Neural cell (in vitro differentiated cells): Measurements from ENCODE around the gene YY1AP1. TPM values are rescaled to one million over a fixed set of nuclear protein-coding genes. Genes with fewer than 3 reads are reported as not detected.

Source experiments
- H2AFZ ChIP-seq: fragments of 200-600, 300-800 bp; sonication (generic), shearing (Covaris generic); 2 replicates; pipeline ENCODE4 v1.6.0; 2014; ENCODE audit warnings: low read depth, mild to moderate bottlenecking, antibody characterized with exemption, low read length, moderate library complexity
- H3F3A ChIP-seq: fragments of 200-600 bp; shearing (Covaris generic); 2 replicates; pipeline ENCODE4 v1.6.1; 2016; ENCODE audit warnings: mild to moderate bottlenecking, moderate library complexity, mixed read lengths, antibody characterized with exemption, low read length; ENCODE audit not compliant: insufficient read depth, poor library complexity, severe bottlenecking
- H3K27ac ChIP-seq: fragments of 200-600, 300-800 bp; sonication (generic), shearing (Covaris generic); 2 replicates; pipeline ENCODE4 v1.5.1; 2014; ENCODE audit warnings: mild to moderate bottlenecking, low read length, moderate library complexity
- H3K27me3 ChIP-seq: fragments of 300-800, 200-600 bp; sonication (generic), shearing (Covaris generic); 2 replicates; pipeline ENCODE4 v1.6.0; 2014; ENCODE audit warnings: mild to moderate bottlenecking, low read depth, low read length, moderate library complexity; ENCODE audit not compliant: insufficient read depth
- H3K36me3 ChIP-seq: fragments of 300-800, 200-600 bp; sonication (generic), shearing (Covaris generic); 2 replicates; pipeline ENCODE4 v1.5.1; 2014; ENCODE audit warnings: mild to moderate bottlenecking, antibody characterized with exemption, low read length, moderate library complexity; ENCODE audit not compliant: insufficient read depth
- H3K4me2 ChIP-seq: fragments of 300-800, 200-600 bp; sonication (generic), shearing (Covaris generic); 2 replicates; pipeline ENCODE4 v1.6.0; 2014; ENCODE audit warnings: mild to moderate bottlenecking, low read length
- H3K4me3 ChIP-seq: fragments of 300-800, 200-600 bp; sonication (generic), shearing (Covaris generic); 2 replicates; pipeline ENCODE4 v1.5.1; 2014; ENCODE audit warnings: mild to moderate bottlenecking, low read length, moderate library complexity
- H3K79me2 ChIP-seq: fragments of 200-600 bp; shearing (Covaris generic); replicated peaks from 2 replicates; pipeline ENCODE4 v1.6.0; 2014; ENCODE audit warnings: mild to moderate bottlenecking, low read length, moderate library complexity; ENCODE audit not compliant: insufficient read depth
- H3K9ac ChIP-seq: fragments of 300-800, 200-600 bp; sonication (generic), shearing (Covaris generic); 2 replicates; pipeline ENCODE4 v1.6.1; 2016; ENCODE audit warnings: mild to moderate bottlenecking, low read length, mixed read lengths
- H3K9me2 ChIP-seq: fragments of 200-600 bp; shearing (Covaris generic); 2 replicates; pipeline ENCODE4 v1.6.1; 2016; ENCODE audit warnings: mild to moderate bottlenecking, low read length, mixed read lengths; ENCODE audit not compliant: insufficient read depth
- H3K9me3 ChIP-seq: fragments of 200-600, 300-800 bp; sonication (generic), shearing (Covaris generic); 2 replicates; pipeline ENCODE4 v1.6.1; 2016; ENCODE audit warnings: mild to moderate bottlenecking, mixed run types, low read length, moderate library complexity, mixed read lengths
- H4K20me1 ChIP-seq: fragments of 200-600 bp; shearing (Covaris generic); 2 replicates; pipeline ENCODE4 v1.6.1; 2016; ENCODE audit warnings: mild to moderate bottlenecking, mixed run types; ENCODE audit not compliant: insufficient read depth
- EP300 ChIP-seq: fragments of 450-650 bp; conservative IDR thresholded peaks from 2 replicates; pipeline ENCODE4 v1.6.1; 2014; ENCODE audit warnings: antibody characterized with exemption, mild to moderate bottlenecking, moderate library complexity; ENCODE audit not compliant: poor library complexity, severe bottlenecking
- EZH2 ChIP-seq: fragments of 200-600, 300-800 bp; shearing (Covaris generic), sonication (generic); IDR thresholded peaks from 2 replicates; pipeline ENCODE4 v1.6.1; 2014; ENCODE audit warnings: antibody characterized with exemption, low read length, borderline replicate concordance, mild to moderate bottlenecking; ENCODE audit not compliant: insufficient read depth, poor library complexity, severe bottlenecking
- MXI1 ChIP-seq: fragments of 450-650 bp; conservative IDR thresholded peaks from 2 replicates; pipeline ENCODE4 v1.6.1; 2014; ENCODE audit warnings: antibody characterized with exemption, mild to moderate bottlenecking; ENCODE audit not compliant: poor library complexity, severe bottlenecking
- POLR2AphosphoS5 ChIP-seq: IDR thresholded peaks from 2 replicates; pipeline ENCODE4 v1.6.1; 2012
- RAD21 ChIP-seq: fragments of 450-650 bp; conservative IDR thresholded peaks from 2 replicates; pipeline ENCODE4 v1.6.1; 2014; ENCODE audit warnings: antibody characterized with exemption, mild to moderate bottlenecking, moderate library complexity
- SMC3 ChIP-seq: fragments of 450-650 bp; conservative IDR thresholded peaks from 2 replicates; pipeline ENCODE4 v1.6.1; 2014; ENCODE audit warnings: antibody characterized with exemption, mild to moderate bottlenecking, moderate library complexity; ENCODE audit not compliant: poor library complexity
- TAF1 ChIP-seq: IDR thresholded peaks from 2 replicates; pipeline ENCODE4 v1.6.1; 2012; ENCODE audit warnings: low read depth
- polyA plus RNA-seq: library from polyadenylated mRNA; depleted of rRNA; stranded (reverse); fragments of >200 nt; gene quantifications from 2 replicates; pipeline ENCODE4 v1.2.3, GENCODE V29; 2014
- TF ChIP-seq, protein P1 (sequence below): IDR thresholded peaks from 2 replicates; pipeline ENCODE4 v1.6.1; 2012; ENCODE audit warnings: borderline replicate concordance
- TF ChIP-seq, protein P2 (sequence below): fragments of 450-650 bp; IDR thresholded peaks from 2 replicates; pipeline ENCODE4 v1.5.1; 2014; ENCODE audit warnings: antibody characterized with exemption, mild to moderate bottlenecking, moderate library complexity; ENCODE audit not compliant: poor library complexity, severe bottlenecking

The YY1AP1 gene
- polyA plus RNA-seq, 1 donor from 2014 or later = 44.0 TPM

DNA sequence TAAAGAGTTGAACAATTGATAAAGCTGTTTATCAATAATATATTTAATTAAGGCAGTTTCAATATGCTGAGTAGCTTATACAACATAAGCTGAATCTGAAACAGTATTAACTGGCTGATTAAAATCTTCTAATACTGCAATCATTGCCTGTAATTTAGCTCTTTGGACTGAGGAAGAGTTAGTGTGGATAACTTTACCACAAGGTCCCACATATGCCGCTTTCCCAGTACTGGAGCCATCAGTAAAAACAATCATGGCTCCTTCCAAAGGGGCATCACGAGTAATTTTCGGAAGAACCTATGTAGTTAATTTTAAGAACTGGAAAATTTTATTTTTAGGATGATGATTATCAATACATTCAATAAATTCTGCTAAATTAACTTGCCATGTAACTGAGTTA is 7.0 kb upstream of the YY1AP1 start:
- TF ChIP-seq, protein P1, sequence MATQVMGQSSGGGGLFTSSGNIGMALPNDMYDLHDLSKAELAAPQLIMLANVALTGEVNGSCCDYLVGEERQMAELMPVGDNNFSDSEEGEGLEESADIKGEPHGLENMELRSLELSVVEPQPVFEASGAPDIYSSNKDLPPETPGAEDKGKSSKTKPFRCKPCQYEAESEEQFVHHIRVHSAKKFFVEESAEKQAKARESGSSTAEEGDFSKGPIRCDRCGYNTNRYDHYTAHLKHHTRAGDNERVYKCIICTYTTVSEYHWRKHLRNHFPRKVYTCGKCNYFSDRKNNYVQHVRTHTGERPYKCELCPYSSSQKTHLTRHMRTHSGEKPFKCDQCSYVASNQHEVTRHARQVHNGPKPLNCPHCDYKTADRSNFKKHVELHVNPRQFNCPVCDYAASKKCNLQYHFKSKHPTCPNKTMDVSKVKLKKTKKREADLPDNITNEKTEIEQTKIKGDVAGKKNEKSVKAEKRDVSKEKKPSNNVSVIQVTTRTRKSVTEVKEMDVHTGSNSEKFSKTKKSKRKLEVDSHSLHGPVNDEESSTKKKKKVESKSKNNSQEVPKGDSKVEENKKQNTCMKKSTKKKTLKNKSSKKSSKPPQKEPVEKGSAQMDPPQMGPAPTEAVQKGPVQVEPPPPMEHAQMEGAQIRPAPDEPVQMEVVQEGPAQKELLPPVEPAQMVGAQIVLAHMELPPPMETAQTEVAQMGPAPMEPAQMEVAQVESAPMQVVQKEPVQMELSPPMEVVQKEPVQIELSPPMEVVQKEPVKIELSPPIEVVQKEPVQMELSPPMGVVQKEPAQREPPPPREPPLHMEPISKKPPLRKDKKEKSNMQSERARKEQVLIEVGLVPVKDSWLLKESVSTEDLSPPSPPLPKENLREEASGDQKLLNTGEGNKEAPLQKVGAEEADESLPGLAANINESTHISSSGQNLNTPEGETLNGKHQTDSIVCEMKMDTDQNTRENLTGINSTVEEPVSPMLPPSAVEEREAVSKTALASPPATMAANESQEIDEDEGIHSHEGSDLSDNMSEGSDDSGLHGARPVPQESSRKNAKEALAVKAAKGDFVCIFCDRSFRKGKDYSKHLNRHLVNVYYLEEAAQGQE = no peak
- TF ChIP-seq, protein P2, sequence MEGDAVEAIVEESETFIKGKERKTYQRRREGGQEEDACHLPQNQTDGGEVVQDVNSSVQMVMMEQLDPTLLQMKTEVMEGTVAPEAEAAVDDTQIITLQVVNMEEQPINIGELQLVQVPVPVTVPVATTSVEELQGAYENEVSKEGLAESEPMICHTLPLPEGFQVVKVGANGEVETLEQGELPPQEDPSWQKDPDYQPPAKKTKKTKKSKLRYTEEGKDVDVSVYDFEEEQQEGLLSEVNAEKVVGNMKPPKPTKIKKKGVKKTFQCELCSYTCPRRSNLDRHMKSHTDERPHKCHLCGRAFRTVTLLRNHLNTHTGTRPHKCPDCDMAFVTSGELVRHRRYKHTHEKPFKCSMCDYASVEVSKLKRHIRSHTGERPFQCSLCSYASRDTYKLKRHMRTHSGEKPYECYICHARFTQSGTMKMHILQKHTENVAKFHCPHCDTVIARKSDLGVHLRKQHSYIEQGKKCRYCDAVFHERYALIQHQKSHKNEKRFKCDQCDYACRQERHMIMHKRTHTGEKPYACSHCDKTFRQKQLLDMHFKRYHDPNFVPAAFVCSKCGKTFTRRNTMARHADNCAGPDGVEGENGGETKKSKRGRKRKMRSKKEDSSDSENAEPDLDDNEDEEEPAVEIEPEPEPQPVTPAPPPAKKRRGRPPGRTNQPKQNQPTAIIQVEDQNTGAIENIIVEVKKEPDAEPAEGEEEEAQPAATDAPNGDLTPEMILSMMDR = no peak
- TF ChIP-seq POLR2AphosphoS5 (no peak), RAD21 (no peak), SMC3 (no peak), TAF1 (no peak)
- no peaks in the 10 kb centered on the region for H3K27me3 ChIP-seq
- H3K9me3 ChIP-seq = no peaks in the 10 kb centered on the region
- H4K20me1 ChIP-seq = no peaks in the 10 kb centered on the region
- H2AFZ ChIP-seq = no peak overlapping the region
- no peaks in the 10 kb centered on the region for H3F3A ChIP-seq
- no peaks in the 10 kb centered on the region for H3K36me3 ChIP-seq
- no peaks in the 10 kb centered on the region for H3K9me2 ChIP-seq
- H3K27ac ChIP-seq = no peak overlapping the region
- no peak overlapping the region for H3K9ac ChIP-seq
- no peak overlapping the region for H3K4me3 ChIP-seq
- peaks cover 47% of the 10 kb centered on the region for H3K79me2 ChIP-seq
- H3K4me2 ChIP-seq = no peak overlapping the region

DNA sequence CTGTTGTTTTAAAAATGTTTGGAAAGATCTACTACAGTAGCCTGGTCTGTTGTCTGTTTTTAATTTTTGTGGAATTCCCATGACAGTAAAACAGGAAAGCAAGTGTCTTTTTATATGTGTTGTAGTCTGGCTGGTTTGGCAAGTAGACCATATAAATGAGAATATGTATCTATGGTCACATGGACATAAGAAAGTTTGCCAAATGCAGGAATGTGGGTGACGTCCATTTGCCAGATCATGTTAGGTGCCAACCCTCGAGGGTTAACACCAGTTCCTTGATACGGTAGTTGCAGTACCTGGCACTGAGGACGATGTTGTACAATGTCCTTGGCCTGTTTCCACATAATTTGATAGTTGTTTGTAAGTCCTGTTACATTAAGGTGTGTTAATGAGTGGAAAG is 6.5 kb upstream of the YY1AP1 start:
- Histone ChIP-seq H3K36me3 (no peaks in the 10 kb centered on the region), H3F3A (no peaks in the 10 kb centered on the region), H3K4me2 (no peak overlapping the region), H2AFZ (no peak overlapping the region), H3K79me2 (peaks cover 53% of the 10 kb centered on the region), H3K27me3 (no peaks in the 10 kb centered on the region), H3K9me2 (no peaks in the 10 kb centered on the region), H3K4me3 (no peak overlapping the region), H4K20me1 (no peaks in the 10 kb centered on the region), H3K27ac (no peak overlapping the region), H3K9me3 (no peaks in the 10 kb centered on the region), H3K9ac (no peak overlapping the region)
- TF ChIP-seq, protein P2 = no peak
- no peak for TF ChIP-seq EZH2
- TF ChIP-seq EP300 = no peak
- no peak for TF ChIP-seq TAF1
- no peak for TF ChIP-seq SMC3
- TF ChIP-seq RAD21 = no peak
- TF ChIP-seq POLR2AphosphoS5 = no peak
- TF ChIP-seq MXI1 = no peak
- TF ChIP-seq, protein P1 = no peak
